EH (cell line): ENCODE data around the gene MSRB3.
"Not testable (repeated sequence)": the region's sequence is repeated elsewhere in the genome, so short reads cannot be mapped to it uniquely, and the experiment has no call there.

Experiments used
- DNase-seq: peaks from one replicate; pipeline ENCODE4 v3.0.0-alpha.2; 2015; ENCODE audit warnings: low read depth

Gene MSRB3

GRCh38 chr12:65278576-65279368, at the start of gene MSRB3:
MSRB3 (plus strand) TSS chr12:65278683; CDS start chr12:65308580, 29,897 bp downstream.
- peak; percentile 89 for DNase-seq

DNA sequence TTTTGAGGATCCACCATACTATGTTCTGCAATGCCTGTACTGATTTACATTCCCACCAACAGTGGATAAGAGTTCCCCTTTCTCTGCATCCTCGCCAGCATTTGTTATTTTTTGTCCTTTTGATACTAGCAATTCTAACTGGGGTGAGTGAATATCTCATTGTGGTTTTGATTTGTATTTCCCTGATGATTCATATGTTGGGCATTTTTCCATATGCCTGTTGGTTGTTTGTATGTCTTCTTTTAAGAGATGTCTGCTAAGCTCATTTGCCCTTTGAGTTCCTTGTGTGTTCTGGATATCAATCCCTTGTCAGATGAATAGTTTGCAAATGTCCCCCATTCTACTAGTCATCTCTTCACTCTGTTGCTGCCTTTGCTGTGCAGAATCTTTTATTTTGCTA, 49.0 kb upstream of the MSRB3 start:
- DNase-seq: peak; percentile 84

- peak; percentile 36 for DNase-seq
These were observed 45.9 kb upstream of the MSRB3 start for GRCh38 chr12:65232476-65233077.

- DNase-seq: no peak
These were observed 41.3 kb upstream of the MSRB3 start for GRCh38 chr12:65237153-65237552.

DNA sequence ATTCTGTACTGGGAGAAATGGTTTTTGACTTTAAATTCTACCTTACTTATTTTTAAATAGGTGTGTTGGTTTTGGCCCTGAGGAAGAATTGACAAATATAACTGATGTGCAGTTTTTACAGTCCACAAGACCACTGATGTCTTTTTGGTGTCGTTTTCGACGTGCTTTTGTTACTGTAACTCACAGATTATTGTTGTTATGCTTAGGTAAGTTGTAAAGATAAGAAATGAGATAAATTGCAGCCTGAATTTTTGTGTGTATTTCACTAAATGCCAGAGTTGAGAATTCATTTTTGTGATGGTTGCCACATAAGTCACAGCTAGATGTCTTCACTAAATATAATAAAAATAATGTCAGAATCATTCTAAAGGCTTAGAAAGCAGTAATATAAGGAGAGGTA, 39.9 kb upstream of the MSRB3 start:
- DNase-seq: peak; percentile 21

DNA sequence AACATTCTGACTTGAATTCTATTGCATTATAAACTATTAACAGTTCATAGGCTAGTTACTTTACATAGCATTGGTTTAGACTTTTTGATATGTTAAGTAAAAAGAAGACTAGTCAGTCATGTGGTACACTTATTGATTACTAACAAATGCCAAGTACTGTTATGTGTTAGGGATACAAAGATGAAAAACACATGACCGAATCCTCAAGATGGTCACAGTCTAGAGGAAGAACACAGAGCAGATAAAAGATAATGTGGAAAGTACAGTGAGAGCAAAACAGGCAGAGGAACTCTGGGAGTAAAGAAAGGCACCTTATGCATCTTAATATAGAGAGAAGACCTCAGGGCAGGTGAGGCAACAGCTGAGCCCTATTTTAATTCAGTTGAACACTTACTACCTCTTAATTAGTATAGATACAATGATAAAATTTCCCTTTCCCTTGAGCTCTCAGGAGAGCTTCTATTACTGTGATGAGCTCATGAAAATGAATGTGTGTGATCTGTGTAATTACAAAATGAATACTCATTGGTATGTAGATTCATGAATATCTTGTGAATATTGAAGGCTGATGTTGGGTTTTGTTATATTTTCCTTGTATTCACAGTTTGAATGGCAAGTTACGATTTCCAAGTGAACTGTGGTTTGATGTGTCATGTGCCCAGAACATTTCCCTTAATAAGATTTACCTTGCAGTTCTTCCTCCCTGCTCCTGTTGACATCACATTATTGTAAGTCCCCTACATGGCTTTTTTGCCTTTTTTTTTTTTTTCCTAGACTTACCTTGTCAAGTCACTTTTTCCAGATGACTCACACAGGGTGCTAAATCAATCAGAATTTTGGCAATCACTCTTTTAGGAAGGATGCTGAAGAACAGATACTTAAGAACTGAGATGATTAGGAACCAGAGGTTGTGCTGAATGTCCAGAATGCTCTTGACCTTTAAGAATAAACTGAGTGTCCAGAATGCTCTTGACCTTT, 29.5 kb upstream of the MSRB3 start:
- no peak for DNase-seq

GRCh38 chr12:65252515-65252914, 26.0 kb upstream of the MSRB3 start:
- DNase-seq: no peak

- no peak for DNase-seq
These were observed 20.5 kb upstream of the MSRB3 start for GRCh38 chr12:65257986-65258385.

- DNase-seq: no peak
These were observed 19.0 kb upstream of the MSRB3 start for GRCh38 chr12:65259501-65259900.

DNA sequence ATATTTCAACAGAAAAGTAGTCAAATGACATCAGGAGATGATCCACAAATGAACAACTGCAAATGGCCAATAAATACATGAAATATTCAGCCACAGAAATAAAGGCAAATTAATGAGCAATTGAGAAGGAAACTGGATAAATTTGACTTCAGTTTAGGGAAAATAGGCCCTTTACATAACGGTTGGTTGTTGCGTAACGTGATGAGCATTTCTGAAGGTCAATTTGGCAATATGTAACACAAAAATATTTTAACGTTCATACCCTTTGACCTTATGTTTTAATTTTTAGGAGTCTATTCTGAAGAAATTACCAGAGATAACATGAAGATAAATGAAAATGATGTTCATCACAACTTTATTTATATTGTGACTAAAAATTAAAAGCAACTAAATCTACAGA, 14.7 kb upstream of the MSRB3 start:
- no peak for DNase-seq

GRCh38 chr12:65266408-65266807, 12.1 kb upstream of the MSRB3 start:
- no peak for DNase-seq

DNA sequence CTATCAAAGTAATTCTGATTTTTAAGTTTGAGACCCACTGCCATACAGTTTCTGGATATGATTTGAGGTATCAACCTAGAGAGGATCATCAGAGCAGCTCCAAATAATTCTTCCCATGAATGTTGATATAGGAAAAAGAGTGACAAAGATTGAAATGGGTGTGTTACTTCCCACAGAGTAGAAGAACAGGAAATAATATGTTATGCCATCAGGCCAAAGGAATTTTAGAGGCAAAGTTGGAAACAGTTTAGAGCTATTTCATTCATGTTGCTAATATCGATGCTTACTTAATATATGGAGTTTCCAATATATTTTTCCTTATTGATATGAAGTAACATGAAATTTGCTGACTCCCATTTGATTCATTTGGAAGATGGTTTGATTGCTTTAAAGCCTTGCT, 8.9 kb upstream of the MSRB3 start:
- DNase-seq: peak; percentile 39

DNA sequence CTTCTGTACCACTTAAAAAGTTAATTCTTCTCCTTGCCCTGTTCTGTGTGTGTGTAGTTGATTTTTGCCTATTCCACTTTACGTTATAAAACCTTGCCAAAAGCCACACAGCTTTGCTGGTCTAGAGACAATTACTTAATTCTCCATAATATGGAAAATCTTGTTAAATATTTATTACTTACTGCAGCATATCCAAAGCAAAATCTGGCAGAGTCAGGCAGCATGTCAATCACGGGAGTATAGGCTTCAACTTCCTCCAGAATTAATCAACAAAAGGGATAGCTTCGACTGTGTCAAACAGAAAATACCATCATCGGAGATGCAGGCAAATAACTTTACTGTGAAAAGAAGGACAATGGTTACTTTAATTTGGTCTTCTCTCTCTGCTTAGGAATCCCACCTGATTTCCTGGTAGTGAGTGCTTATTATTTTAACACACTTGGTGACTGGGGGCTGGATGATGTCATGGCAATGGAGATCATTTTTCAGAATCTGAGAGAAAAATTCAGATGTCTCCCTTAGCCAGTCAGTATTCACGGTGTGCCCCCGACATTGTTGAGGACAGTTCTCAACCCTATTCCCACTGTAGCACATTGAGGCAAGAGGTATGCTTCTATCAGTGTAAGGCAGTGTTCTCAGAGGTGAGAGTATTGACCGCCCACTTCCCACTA, 3.7 kb upstream of the MSRB3 start:
- no peak for DNase-seq

DNA sequence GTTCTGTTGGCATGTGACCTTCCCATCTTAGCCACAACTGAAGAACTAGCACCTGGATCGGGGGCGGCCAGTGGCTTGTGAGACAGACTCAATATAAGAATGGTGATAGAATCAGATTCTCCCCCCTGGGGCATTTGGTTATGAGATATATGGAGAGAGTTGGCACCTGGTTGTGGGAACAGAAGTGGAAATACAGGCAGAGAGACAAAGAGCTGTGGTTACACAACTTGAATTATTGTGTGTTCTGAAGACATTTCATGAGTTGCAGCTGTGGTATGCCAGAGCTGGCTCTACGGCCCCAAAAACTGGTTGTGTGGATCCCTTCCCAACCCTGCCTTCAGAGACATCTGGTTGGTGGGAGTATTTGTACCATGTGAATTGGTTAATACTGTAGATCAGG, 2.9 kb upstream of the MSRB3 start:
- no peak for DNase-seq

DNA sequence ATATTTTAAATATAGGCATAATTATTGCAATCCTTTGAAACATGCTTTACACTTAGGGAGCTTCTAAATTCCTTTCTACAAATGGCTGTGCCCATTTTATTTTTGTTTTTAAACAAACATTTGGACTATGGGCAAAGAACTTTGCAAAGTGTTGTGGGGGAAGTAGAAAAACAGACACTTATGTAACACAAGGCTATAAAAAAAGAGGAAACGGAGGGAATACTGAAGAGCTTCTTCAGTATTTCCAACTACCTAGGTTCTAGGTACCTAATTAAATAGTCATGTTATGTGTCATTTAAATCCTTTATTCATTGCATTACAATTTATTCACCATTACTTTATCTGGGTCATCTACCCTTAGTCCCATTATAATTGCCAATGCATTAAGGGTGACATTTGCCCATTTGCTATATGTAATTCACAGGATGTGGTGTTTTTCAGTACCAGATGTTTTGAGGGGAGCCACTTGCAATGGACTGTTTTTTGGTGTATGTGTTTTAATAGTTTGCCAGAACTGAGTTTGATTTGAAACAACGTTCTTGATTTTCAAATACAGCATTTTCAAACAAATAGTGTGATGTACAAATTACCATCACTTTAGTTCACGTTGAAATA, 1.5 kb upstream of the MSRB3 start:
- no peak for DNase-seq

DNA sequence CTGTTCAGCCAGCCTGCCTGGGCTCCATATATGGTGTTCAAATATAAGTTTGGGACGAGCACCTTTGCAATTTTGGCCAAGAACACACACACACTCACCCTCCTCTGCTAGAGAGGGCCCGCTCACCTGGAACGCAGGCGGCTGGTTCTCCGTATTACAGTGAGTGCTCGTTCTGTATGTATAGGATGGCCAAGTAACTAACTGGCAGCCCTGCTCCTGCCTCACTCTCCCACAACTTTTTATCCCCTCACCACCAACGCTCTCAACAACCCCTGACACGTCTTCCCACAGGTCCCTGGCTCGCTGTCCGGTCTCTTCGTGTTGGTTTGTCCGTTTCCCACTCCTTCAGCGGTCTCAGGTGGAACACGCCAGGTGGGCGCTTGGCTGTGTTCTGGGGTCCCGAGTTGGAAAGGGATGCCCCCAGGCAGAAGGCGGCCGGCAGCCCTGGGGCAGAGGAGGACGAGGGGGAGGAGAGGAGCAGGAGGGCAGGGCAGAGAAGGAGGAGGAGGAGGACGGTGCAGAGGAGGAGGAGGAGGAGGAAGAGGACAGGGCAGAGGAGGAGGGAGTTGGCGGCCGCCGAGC, 398 bp upstream of the MSRB3 start:
- no peak for DNase-seq

DNA sequence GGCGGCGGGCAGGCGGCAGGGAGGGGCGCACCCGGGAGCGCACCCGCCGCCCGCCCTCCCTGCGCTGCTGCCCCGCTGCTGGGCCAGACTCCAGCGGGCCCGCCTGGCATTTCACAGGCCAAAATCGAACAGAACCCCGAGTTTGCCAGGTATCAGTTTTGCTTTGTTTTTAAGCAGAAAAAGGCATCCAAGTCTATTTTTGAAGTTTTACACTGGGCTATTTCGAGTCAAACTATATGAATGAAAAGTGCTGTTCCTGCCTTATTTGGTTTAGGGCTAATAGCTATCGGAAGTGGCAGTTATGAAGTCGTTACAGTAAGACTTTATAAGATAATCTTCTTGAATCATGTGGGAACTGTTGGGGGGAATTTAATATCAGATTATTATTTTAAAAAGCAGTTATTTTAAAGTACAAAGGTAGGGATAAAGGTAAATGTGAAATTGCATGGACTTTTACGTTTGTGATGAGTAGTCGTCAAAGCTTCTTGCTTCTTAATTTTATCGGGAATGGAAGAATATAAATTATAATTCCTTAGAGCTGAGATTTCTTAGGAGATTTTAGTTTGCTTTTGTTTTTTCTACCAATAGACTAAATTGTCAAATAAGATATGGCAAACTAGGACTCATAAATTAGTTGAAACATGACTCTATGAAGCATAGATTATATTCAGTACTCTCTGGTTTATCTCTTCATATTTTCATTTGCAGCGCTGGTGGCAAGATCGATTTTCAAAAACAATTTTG, 1.1 kb downstream of the MSRB3 start:
- peak; percentile 62 for DNase-seq

DNA sequence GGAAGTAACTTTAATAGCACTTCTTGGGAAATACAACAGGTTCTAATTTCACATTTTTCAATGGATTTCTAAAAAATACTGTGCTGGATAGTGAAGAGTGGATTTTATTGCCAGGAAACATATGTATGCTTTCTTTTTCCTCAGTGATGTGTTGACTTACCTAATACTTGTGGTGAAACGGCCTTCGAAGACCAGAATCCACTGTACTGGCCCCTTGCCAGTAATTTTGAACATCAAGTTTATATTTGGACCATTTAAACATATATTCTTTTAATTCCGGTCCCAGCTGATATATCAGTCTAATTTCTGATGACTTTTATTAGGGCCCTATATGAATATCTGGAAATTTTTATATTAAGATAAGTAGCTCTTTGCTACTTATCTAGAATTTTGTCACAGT, 1.8 kb downstream of the MSRB3 start:
- DNase-seq: peak; percentile 20

DNA sequence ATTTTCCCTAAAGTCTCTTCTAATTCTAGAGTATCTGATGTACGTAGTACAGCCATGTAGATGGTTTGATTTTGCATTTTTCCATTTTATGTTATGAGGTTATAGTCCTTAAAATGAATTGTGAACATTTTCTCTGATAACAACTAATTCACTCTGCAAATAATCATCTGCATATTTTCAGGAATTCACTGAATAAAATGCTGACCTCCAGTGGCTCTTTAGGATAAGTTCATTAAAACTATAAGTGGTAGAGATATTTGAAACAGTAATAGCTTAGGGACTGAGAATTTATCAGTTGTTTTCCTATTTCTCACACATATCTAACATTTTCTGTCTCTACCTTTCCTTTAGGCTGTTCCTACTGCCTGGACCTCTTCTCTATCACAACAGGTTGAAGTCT, 4.4 kb downstream of the MSRB3 start:
- no peak for DNase-seq

DNA sequence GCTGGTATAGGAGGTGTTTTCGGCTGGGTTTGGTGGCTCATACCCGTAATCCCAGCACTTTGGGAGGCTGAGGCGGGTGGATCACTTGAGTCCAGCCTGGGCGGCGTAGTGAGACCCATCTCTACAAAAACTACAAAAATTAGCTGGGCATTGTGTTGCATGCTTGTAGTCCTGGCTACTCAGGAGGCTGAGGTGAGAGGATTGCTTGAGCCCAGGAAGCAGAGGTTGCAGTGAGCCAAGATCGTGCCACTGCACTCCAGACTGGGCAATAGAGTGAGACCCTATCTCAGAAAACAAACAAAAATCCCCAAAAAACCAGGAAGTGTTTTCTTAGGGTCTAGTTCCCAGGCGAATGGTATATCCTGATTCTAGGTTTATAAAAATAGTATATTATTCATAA, 7.0 kb downstream of the MSRB3 start:
- not testable (repeated sequence) for DNase-seq

DNA sequence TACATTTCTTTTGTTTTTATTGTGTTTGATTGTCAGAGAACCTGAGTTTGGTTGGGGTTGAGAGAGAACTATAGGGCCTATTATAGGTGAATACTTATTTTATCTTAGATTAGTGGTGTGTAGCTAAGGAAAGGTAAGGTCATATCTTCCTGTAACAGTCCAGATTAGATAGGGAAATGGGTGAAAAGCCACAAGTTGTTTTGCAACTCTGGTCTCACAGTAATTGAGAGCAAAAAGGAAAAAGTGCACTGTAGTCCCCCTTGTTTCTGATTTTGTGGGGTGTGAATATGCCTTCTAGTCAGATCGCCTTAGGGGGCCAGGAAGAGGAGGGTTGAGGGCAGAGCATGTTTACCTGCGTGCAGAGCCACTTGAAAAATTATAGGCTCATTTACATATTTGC, 8.9 kb downstream of the MSRB3 start:
- no peak for DNase-seq
